SH-SY5Y (cell line): ENCODE data around the gene RAB40C.

Experiments
- GATA2 ChIP-seq: IDR thresholded peaks from 2 replicates; pipeline ENCODE4 v1.6.1; 2011; ENCODE audit warnings: mild to moderate bottlenecking, low read depth, low read length
- GATA3 ChIP-seq: IDR thresholded peaks from 2 replicates; pipeline ENCODE4 v1.6.1; 2011; ENCODE audit warnings: low read depth, mild to moderate bottlenecking, low read length, moderate library complexity

DNA sequence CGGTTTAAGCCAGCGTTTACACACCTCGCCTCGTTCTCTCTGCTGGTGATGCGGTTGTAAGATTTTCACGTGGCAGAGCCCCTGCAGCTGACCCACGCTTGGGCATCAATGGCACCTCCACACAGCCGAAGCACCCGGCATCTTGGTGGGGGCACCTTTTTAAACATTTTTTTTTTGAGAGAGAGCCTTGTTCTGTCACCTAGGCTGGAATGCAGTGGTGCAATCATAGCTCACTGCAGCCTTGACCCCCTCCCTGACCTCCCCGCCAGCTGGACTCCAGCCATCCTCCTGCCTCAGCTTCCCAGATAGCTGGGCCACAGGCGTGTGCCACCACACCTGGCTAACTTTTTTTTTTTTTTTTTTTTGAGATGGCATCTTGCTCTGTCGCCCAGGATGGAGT, 64.2 kb downstream of the RAB40C start:
- TF ChIP-seq GATA2 (no peak), GATA3 (no peak)
